ENCODE data around the gene ARHGEF26. TPM values are rescaled to one million over a fixed set of nuclear protein-coding genes. Genes with fewer than 3 reads are reported as not detected.
A peak's percentile ranks its signal among the peaks of the same experiment; 100 is the strongest.

The ARHGEF26 gene
- total RNA-seq, 1 experiment from 2014 or later, result 13.7 TPM

DNA sequence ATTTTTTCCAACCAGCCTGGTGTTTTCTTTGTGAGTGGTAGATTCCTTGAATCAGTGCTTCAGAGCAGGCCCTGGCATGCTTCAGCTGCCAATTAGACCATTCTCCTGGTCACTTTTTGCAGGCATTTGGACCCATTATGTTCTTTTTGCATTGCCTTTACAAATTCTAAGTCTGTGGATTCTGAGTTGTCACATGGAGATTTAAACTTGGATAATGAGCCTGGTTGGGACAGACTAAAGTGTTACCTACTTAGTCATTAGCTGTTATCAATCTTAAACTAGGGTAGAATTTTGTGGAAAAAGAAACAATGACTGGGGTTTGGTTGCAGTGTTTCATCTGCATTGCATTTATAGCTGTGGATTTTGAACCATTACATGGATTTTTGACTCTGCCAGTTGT is 40.6 kb downstream of the ARHGEF26 start:
- no peak overlapping the region for H3K27ac ChIP-seq (ENCODE audit: insufficient read length, low read depth, low read length)
- H4K91ac ChIP-seq (ENCODE audit: insufficient read length, low read depth, low read length), result no peak overlapping the region
- no peak overlapping the region for H3K4ac ChIP-seq (ENCODE audit: low read depth, low read length)
- no peaks in the 10 kb centered on the region for H3K36me3 Mint-ChIP-seq (ENCODE audit: insufficient read depth in 1 of 3, low read depth in 3 of 3)
- H3K27me3 Mint-ChIP-seq (ENCODE audit: low read depth), result no peaks in the 10 kb centered on the region
- H3K9ac ChIP-seq (ENCODE audit: extremely low read depth, insufficient read length, low read length), result no peak overlapping the region
- no peaks in the 10 kb centered on the region; the same call in 1 of the 2 replicates for H3K4me1 ChIP-seq (ENCODE audit: insufficient read depth, low read length)
- H4K20me1 ChIP-seq (ENCODE audit: control insufficient read depth, insufficient read depth, insufficient read length), result no peaks in the 10 kb centered on the region
- H2BK12ac ChIP-seq (ENCODE audit: insufficient read length, low read depth, low read length), result no peak overlapping the region
- no peak overlapping the region for H2BK15ac ChIP-seq (ENCODE audit: low read depth, low read length)
- DNase-seq, result no peak
- no peaks in the 10 kb centered on the region for H3K9me3 Mint-ChIP-seq
- no peak overlapping the region for H3K56ac ChIP-seq (ENCODE audit: insufficient read length, low read depth, low read length)
- no peak overlapping the region for H2BK120ac ChIP-seq (ENCODE audit: low read depth, low read length, poor library complexity, severe bottlenecking)
- H2AK5ac ChIP-seq (ENCODE audit: insufficient read length, low read length), result no peak overlapping the region
- H3T11ph ChIP-seq (ENCODE audit: low read length), result no peak overlapping the region
- H3K4me3 Mint-ChIP-seq, result no peak overlapping the region
- no peak overlapping the region for H3K18ac ChIP-seq (ENCODE audit: insufficient read length, low read depth, low read length)
- H3K4me1 Mint-ChIP-seq, result peaks cover 18 to 20% of the 10 kb centered on the region in 2 experiments
- H3K79me1 ChIP-seq (ENCODE audit: insufficient read depth, low read depth, low read length, poor library complexity, severe bottlenecking), result no peaks in the 10 kb centered on the region
- H3K27me3 ChIP-seq (ENCODE audit: insufficient read depth, low read length), result no peaks in the 10 kb centered on the region
- no peak overlapping the region for H2AFZ ChIP-seq (ENCODE audit: low read length)
- H2BK5ac ChIP-seq (ENCODE audit: insufficient read length, low read length), result no peak overlapping the region
- TF ChIP-seq, protein P1, sequence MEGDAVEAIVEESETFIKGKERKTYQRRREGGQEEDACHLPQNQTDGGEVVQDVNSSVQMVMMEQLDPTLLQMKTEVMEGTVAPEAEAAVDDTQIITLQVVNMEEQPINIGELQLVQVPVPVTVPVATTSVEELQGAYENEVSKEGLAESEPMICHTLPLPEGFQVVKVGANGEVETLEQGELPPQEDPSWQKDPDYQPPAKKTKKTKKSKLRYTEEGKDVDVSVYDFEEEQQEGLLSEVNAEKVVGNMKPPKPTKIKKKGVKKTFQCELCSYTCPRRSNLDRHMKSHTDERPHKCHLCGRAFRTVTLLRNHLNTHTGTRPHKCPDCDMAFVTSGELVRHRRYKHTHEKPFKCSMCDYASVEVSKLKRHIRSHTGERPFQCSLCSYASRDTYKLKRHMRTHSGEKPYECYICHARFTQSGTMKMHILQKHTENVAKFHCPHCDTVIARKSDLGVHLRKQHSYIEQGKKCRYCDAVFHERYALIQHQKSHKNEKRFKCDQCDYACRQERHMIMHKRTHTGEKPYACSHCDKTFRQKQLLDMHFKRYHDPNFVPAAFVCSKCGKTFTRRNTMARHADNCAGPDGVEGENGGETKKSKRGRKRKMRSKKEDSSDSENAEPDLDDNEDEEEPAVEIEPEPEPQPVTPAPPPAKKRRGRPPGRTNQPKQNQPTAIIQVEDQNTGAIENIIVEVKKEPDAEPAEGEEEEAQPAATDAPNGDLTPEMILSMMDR (conservative IDR thresholded peaks at IDR 0.05), result no peak
- H3K4me2 ChIP-seq (ENCODE audit: insufficient read depth, insufficient read length, low read length), result no peak overlapping the region
- H4K5ac ChIP-seq (ENCODE audit: insufficient read length, low read depth, low read length), result no peak overlapping the region
- H3K14ac ChIP-seq (ENCODE audit: insufficient read depth, low read length), result no peak overlapping the region
- H3K23ac ChIP-seq (ENCODE audit: insufficient read length, low read depth, low read length), result no peak overlapping the region
- no peak overlapping the region for H2BK20ac ChIP-seq (ENCODE audit: low read depth, low read length, poor library complexity, severe bottlenecking)
- H3K79me2 ChIP-seq (ENCODE audit: insufficient read depth, low read length), result no peaks in the 10 kb centered on the region
- H4K8ac ChIP-seq (replicated peaks; ENCODE audit: insufficient read length, low read depth, low read length), result no peak overlapping the region
- H3K23me2 ChIP-seq (ENCODE audit: insufficient read length, low read depth, low read length, poor library complexity, severe bottlenecking), result no peaks in the 10 kb centered on the region
- H3K27ac Mint-ChIP-seq, result peak overlapping the region in 2 of 3 experiments; percentile 34 to 84; a peak in 2 of 7 replicates
- H3K9me3 ChIP-seq (ENCODE audit: control insufficient read depth, low read depth, low read length), result no peaks in the 10 kb centered on the region

Measured in H9 (cell line).